Effector CD8-positive, alpha-beta T cell (primary cell): ENCODE measurements around the gene CTCFL.
A peak's percentile ranks its signal among the peaks of the same experiment; 100 is the strongest.
"Not testable (repeated sequence)": the region's sequence is repeated elsewhere in the genome, so short reads cannot be mapped to it uniquely, and the experiment has no call there.

Source experiments
- DNase-seq: peaks from one replicate; lab custom pipeline; 2025; lab: John Stamatoyannopoulos, UW

The CTCFL gene

GRCh38 chr20:57480444-57481160, 44.3 kb downstream of the CTCFL start:
- DNase-seq: peak; percentile 7

- DNase-seq: no peak
These were observed 45.7 kb downstream of the CTCFL start for GRCh38 chr20:57479196-57479595.

GRCh38 chr20:57478176-57478575, 46.8 kb downstream of the CTCFL start:
- no peak for DNase-seq

- DNase-seq: no peak
These were observed 48.1 kb downstream of the CTCFL start for GRCh38 chr20:57476641-57477461.

GRCh38 chr20:57476084-57476526, 48.8 kb downstream of the CTCFL start:
- no peak for DNase-seq

GRCh38 chr20:57475388-57476083, 49.4 kb downstream of the CTCFL start:
- no peak for DNase-seq

- DNase-seq: no peak
These were observed 50.1 kb downstream of the CTCFL start for GRCh38 chr20:57474816-57475215.

GRCh38 chr20:57474205-57474604, 50.7 kb downstream of the CTCFL start:
- DNase-seq: no peak

- DNase-seq: no peak
These were observed 51.5 kb downstream of the CTCFL start for GRCh38 chr20:57473246-57474048.

GRCh38 chr20:57472474-57472873, 52.5 kb downstream of the CTCFL start:
- DNase-seq: not testable (repeated sequence)

- DNase-seq: no peak
These were observed 53.2 kb downstream of the CTCFL start for GRCh38 chr20:57471496-57472372.

- DNase-seq: no peak
These were observed 54.1 kb downstream of the CTCFL start for GRCh38 chr20:57470666-57471495.

- DNase-seq: no peak
These were observed 54.8 kb downstream of the CTCFL start for GRCh38 chr20:57470212-57470522.

- no peak for DNase-seq
These were observed 55.3 kb downstream of the CTCFL start for GRCh38 chr20:57469418-57470211.

- DNase-seq: no peak
These were observed 56.2 kb downstream of the CTCFL start for GRCh38 chr20:57468523-57469417.

- DNase-seq: no peak
These were observed 57.2 kb downstream of the CTCFL start for GRCh38 chr20:57467742-57468141.

GRCh38 chr20:57465943-57466342, 59.0 kb downstream of the CTCFL start:
- no peak for DNase-seq

- no peak for DNase-seq
These were observed 59.5 kb downstream of the CTCFL start for GRCh38 chr20:57465486-57465885.
